Kidney epithelial cell (primary cell): ENCODE measurements around the gene H2BK1. TPM values are rescaled to one million over a fixed set of nuclear protein-coding genes. Genes with fewer than 3 reads are reported as not detected.
A peak's percentile ranks its signal among the peaks of the same experiment; 100 is the strongest.

Experiments used
- DNase-seq: peaks from one replicate; pipeline ENCODE4 v3.0.0-alpha.2; 2010; ENCODE audit warnings: low read depth
- H3K27me3 ChIP-seq: 2 replicates; pipeline ENCODE4 v1.6.0; 2011; ENCODE audit warnings: low read length; ENCODE audit not compliant: control insufficient read depth, insufficient read depth
- H3K36me3 ChIP-seq: 2 replicates; pipeline ENCODE4 v1.5.1; 2011; ENCODE audit warnings: low read length; ENCODE audit not compliant: control insufficient read depth, insufficient read depth
- H3K4me3 ChIP-seq: 2 replicates; pipeline ENCODE4 v1.5.1; 2011; ENCODE audit warnings: low read depth, mild to moderate bottlenecking, control low read depth, low read length
- CTCF ChIP-seq: IDR thresholded peaks from 2 replicates; pipeline ENCODE4 v1.5.1; 2011; ENCODE audit warnings: mild to moderate bottlenecking, moderate library complexity, low read length, control low read depth, inconsistent platforms; ENCODE audit not compliant: insufficient read depth, poor library complexity, severe bottlenecking
- total RNA-seq: library from RNA; depleted of rRNA; stranded (reverse); fragments of >200 nt; gene quantifications from 2 replicates; pipeline ENCODE4 v1.2.3, GENCODE V29; 2015

The H2BK1 gene
- total RNA-seq, 1 donor from 2014 or later = not detected

- peak overlapping the region; percentile 16 for H3K4me3 ChIP-seq
- TF ChIP-seq CTCF = peak; percentile 56
- peaks cover 61% of the 10 kb centered on the region for H3K27me3 ChIP-seq
- H3K36me3 ChIP-seq = no peaks in the 10 kb centered on the region
- DNase-seq = no peak
Measured at GRCh38 chr7:151168003-151168786, 42.1 kb downstream of the H2BK1 start.

GRCh38 chr7:151167197-151167961 is 42.9 kb downstream of the H2BK1 start, which contains the start of gene GBX1:
GBX1 (minus strand) TSS chr7:151167694; CDS start chr7:151167548, 146 bp downstream.
- no peak for TF ChIP-seq CTCF
- peak within 1 kb of the TSS; percentile 16 for H3K4me3 ChIP-seq
- DNase-seq = no peak
- no peaks in the 10 kb centered on the region for H3K36me3 ChIP-seq
- H3K27me3 ChIP-seq = peaks cover 57% of the 10 kb centered on the region

GRCh38 chr7:151166629-151167196 is 43.6 kb downstream of the H2BK1 start:
- Histone ChIP-seq H3K4me3 (no peak overlapping the region), H3K36me3 (no peaks in the 10 kb centered on the region), H3K27me3 (peaks cover 56% of the 10 kb centered on the region)
- TF ChIP-seq CTCF = no peak
- DNase-seq = no peak

- Histone ChIP-seq H3K27me3 (peaks cover 23% of the 10 kb centered on the region), H3K4me3 (no peak overlapping the region), H3K36me3 (no peaks in the 10 kb centered on the region)
- DNase-seq = no peak
- TF ChIP-seq CTCF = no peak
Measured at GRCh38 chr7:151161757-151162156, 48.5 kb downstream of the H2BK1 start.

Other genes starting within 250 kb of the H2BK1 start
- gene KCNH2, start 232.2 kb downstream of the H2BK1 start, total RNA-seq = 2.1 and 4.1 TPM in 2 replicates
- 1.0 and 3.1 TPM in 2 replicates for gene NOS3, start 219.5 kb downstream of the H2BK1 start, total RNA-seq
- gene ATG9B, start 186.0 kb downstream of the H2BK1 start, total RNA-seq = 0.55 and 2.1 TPM in 2 replicates
- 36.8 and 37.1 TPM in 2 replicates for gene ABCB8, start 182.0 kb downstream of the H2BK1 start, total RNA-seq
- gene ASIC3, start 162.0 kb downstream of the H2BK1 start, total RNA-seq = 0.04 and 0.41 TPM in 2 replicates
- gene CDK5, start 152.6 kb downstream of the H2BK1 start, total RNA-seq = 21.5 and 27.0 TPM in 2 replicates
- gene SLC4A2, start 150.9 kb downstream of the H2BK1 start, total RNA-seq = 166 and 201 TPM in 2 replicates
- gene FASTK, start 129.7 kb downstream of the H2BK1 start, total RNA-seq = 70.9 and 71.7 TPM in 2 replicates
- gene TMUB1, start 127.0 kb downstream of the H2BK1 start, total RNA-seq = 46.3 and 66.0 TPM in 2 replicates
- 77.4 and 92.8 TPM in 2 replicates for gene AGAP3, start 124.0 kb downstream of the H2BK1 start, total RNA-seq
- gene GBX1, start 42.8 kb downstream of the H2BK1 start, total RNA-seq = not detected in 2 replicates
- not detected in 2 replicates for gene ASB10, start 23.2 kb downstream of the H2BK1 start, total RNA-seq
- 75.4 and 78.9 TPM in 2 replicates for gene ABCF2, start 16.7 kb upstream of the H2BK1 start, total RNA-seq
- gene CHPF2, start 22.0 kb upstream of the H2BK1 start, total RNA-seq = 60.0 and 83.9 TPM in 2 replicates
- gene SMARCD3, start 38.2 kb upstream of the H2BK1 start, total RNA-seq = 12.6 and 28.7 TPM in 2 replicates
- gene NUB1, start 131.3 kb upstream of the H2BK1 start, total RNA-seq = 48.5 and 60.2 TPM in 2 replicates
- 19.6 and 22.7 TPM in 2 replicates for gene WDR86, start 199.6 kb upstream of the H2BK1 start, total RNA-seq
- gene CRYGN, start 229.7 kb upstream of the H2BK1 start, total RNA-seq = 0.84 and 2.1 TPM in 2 replicates